HepG2 (cell line): Measurements from ENCODE around the gene CUTC. TPM values are rescaled to one million over a fixed set of nuclear protein-coding genes. Genes with fewer than 3 reads are reported as not detected.

Experiments used
- EHMT2 ChIP-seq: fragments of 200-600 bp; sonication (generic); IDR thresholded peaks from 2 replicates; pipeline ENCODE4 v1.7.0; 2017; ENCODE audit warnings: antibody characterized with exemption, low read depth, low read length, borderline replicate concordance
- FOXP1 ChIP-seq, 2 experiments: fragments of 450-650 bp in 1 of 2; IDR thresholded peaks; 2 replicates each; pipeline ENCODE4 v1.6.1; 2017 to 2018; ENCODE audit warnings: antibody characterized with exemption in 1 of 2
- HNF4G ChIP-seq, 2 experiments: sonication (generic) in 1 of 2; formaldehyde crosslinking in 1 of 2; IDR thresholded peaks; 2 replicates each; pipeline versions ENCODE4 v1.4.0 to v1.6.1; 2011 to 2020; ENCODE audit warnings: borderline replicate concordance in 2 of 2, low read depth in 2 of 2, mild to moderate bottlenecking in 2 of 2, low read length in 1 of 2, missing genetic modification reagents in 1 of 2, moderate library complexity in 1 of 2
- HOXA3 ChIP-seq: sonication (generic); formaldehyde crosslinking; IDR thresholded peaks from 2 replicates; pipeline ENCODE4 v1.5.0; 2020; ENCODE audit warnings: missing genetic modification reagents
- MED1 ChIP-seq: sonication (generic); formaldehyde crosslinking; IDR thresholded peaks from 2 replicates; pipeline ENCODE4 v1.4.0; 2020; ENCODE audit warnings: missing genetic modification reagents
- MEF2D ChIP-seq: sonication (generic); formaldehyde crosslinking; IDR thresholded peaks from 2 replicates; pipeline ENCODE4 v1.5.1; 2020; ENCODE audit warnings: mild to moderate bottlenecking, missing genetic modification reagents
- MIXL1 ChIP-seq: IDR thresholded peaks from 2 replicates; pipeline ENCODE4 v1.6.1; 2016
- NCOA2 ChIP-seq: sonication (generic); formaldehyde crosslinking; IDR thresholded peaks from 2 replicates; pipeline ENCODE4 v1.8.0; 2022; ENCODE audit warnings: inconsistent platforms
- POLR2A ChIP-seq, 2 experiments: IDR thresholded peaks; 2 replicates each; pipeline ENCODE4 v1.6.1; 2011; ENCODE audit warnings: low read depth in 2 of 2, low read length in 2 of 2, mild to moderate bottlenecking in 1 of 2, moderate library complexity in 1 of 2; ENCODE audit not compliant: insufficient read depth in 1 of 2
- SALL1 ChIP-seq: sonication (generic); formaldehyde crosslinking; IDR thresholded peaks from 2 replicates; pipeline ENCODE4 v1.8.0; 2022; ENCODE audit warnings: mild to moderate bottlenecking, missing genetic modification reagents
- SCMH1 ChIP-seq: sonication (generic); formaldehyde crosslinking; IDR thresholded peaks from 2 replicates; pipeline ENCODE4 v1.9.0; 2021; ENCODE audit warnings: missing genetic modification reagents, mild to moderate bottlenecking, borderline replicate concordance
- SOX6 ChIP-seq, 2 experiments: fragments of 450-650 bp in 1 of 2; sonication (generic) in 1 of 2; formaldehyde crosslinking in 1 of 2; IDR thresholded peaks; 2 replicates each; pipeline versions ENCODE4 v1.4.0 to v1.6.1; 2017 to 2020; ENCODE audit warnings: antibody characterized with exemption in 1 of 2, mild to moderate bottlenecking in 1 of 2, missing genetic modification reagents in 1 of 2
- polyA plus RNA-seq, 8 experiments: library from polyadenylated mRNA; depleted of rRNA in 3 of 8; stranded (reverse) in 7 of 8; unstranded in 1 of 8; fragments of >200 nt; fragmentation: Illumina TruSeq in 4 of 8; extraction: Trizol in 4 of 8; gene quantifications; 2 replicates each; pipeline versions ENCODE4 v1.2.1 to v1.2.3, GENCODE V29; 2011 to 2016; ENCODE audit warnings: low read depth in 4 of 8, missing spikeins in 1 of 8, mixed read lengths in 1 of 8; ENCODE audit not compliant: insufficient read depth in 1 of 8
- total RNA-seq, 5 experiments: library from RNA; depleted of rRNA; stranded (reverse); fragments of >200 nt; fragmentation: Illumina TruSeq; extraction: Trizol; gene quantifications; 2 replicates each; pipeline ENCODE4 v1.2.3, GENCODE V29; 2016; ENCODE audit warnings: low read depth in 1 of 5
- TF ChIP-seq, protein P1 (sequence below): sonication (generic); formaldehyde crosslinking; IDR thresholded peaks from 2 replicates; pipeline ENCODE4 v1.4.0; 2020; ENCODE audit warnings: missing genetic modification reagents
- TF ChIP-seq, protein P2 (sequence below): sonication (generic); formaldehyde crosslinking; IDR thresholded peaks from 2 replicates; pipeline ENCODE4 v1.4.0; 2020; ENCODE audit warnings: low read depth, missing genetic modification reagents
- TF ChIP-seq, protein P3 (sequence below): IDR thresholded peaks from 2 replicates; pipeline ENCODE4 v1.6.1; 2016; ENCODE audit warnings: low read depth, missing genetic modification reagents, missing compliant biosample characterization
- TF ChIP-seq, protein P4 (sequence below): sonication (generic); formaldehyde crosslinking; IDR thresholded peaks from 2 replicates; pipeline ENCODE4 v1.5.0; 2020; ENCODE audit warnings: missing genetic modification reagents

CUTC gene
- total and polyA plus RNA-seq, 2 of the 13 experiments (the other 11 are each of a cell fraction or from before 2014, with no cell fraction given): 22.3 to 25.8 TPM

DNA sequence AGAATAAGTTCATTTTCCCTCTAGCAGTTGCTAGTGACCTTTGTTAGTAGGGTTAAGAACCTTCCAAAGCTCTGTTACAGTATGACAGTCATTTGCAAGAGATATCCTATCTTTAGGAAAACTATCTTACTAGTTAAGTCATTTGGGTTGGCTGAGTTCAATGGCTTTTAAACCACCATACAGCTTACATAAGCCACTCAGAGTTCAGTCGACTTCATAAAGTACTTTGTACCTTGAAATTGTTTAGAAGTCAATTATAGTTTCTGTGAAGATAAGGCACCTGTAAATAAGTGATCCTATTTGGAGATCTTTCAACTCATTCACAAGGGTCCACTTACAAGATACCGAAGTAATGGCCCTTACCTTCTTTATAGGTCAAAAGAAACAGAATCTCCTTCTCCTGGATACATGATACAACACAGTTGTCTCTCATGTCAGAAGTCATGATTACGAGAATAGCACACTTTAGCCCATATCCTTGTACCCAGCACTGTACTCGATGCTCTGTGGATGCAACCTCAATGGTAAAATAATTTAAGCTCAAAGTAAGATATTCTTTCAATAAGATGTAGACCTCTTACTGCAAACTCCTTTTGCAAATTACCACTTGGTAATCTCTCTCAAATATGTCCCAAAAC lies 38.5 kb downstream of the CUTC start (continued):
- TF ChIP-seq, protein P1, sequence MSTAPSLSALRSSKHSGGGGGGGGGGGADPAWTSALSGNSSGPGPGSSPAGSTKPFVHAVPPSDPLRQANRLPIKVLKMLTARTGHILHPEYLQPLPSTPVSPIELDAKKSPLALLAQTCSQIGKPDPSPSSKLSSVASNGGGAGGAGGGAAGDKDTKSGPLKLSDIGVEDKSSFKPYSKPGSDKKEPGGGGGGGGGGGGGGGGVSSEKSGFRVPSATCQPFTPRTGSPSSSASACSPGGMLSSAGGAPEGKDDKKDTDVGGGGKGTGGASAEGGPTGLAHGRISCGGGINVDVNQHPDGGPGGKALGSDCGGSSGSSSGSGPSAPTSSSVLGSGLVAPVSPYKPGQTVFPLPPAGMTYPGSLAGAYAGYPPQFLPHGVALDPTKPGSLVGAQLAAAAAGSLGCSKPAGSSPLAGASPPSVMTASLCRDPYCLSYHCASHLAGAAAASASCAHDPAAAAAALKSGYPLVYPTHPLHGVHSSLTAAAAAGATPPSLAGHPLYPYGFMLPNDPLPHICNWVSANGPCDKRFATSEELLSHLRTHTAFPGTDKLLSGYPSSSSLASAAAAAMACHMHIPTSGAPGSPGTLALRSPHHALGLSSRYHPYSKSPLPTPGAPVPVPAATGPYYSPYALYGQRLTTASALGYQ (CRISPR knock-in tag): peak; percentile 73; the same call in 1 of the 2 replicates
- TF ChIP-seq POLR2A (IDR thresholded peaks at IDR 0.05; ENCODE audit: insufficient read depth in 1 of 2, low read depth in 2 of 2, low read length in 2 of 2) (no peak), SCMH1 (CRISPR knock-in tag) (no peak), HOXA3 (CRISPR knock-in tag) (0 out of 2 replicates have a peak, but pooled peaks have one; percentile 29), SOX6 (IDR thresholded peaks at IDR 0.05) (no peak), SOX6 (CRISPR knock-in tag; IDR thresholded peaks at IDR 0.05) (peak; percentile 74), NCOA2 (CRISPR knock-in tag) (peak; percentile 71), HNF4G (IDR thresholded peaks at IDR 0.05; ENCODE audit: borderline replicate concordance, low read depth, low read length) (peak; percentile 71), HNF4G (CRISPR knock-in tag; IDR thresholded peaks at IDR 0.05; ENCODE audit: borderline replicate concordance, low read depth) (no peak), EHMT2 (peak; percentile 46; the same call in 1 of the 2 replicates), FOXP1 (IDR thresholded peaks at IDR 0.05) (no peak), FOXP1 (CRISPR knock-in tag; IDR thresholded peaks at IDR 0.05) (peak; percentile 84), MED1 (CRISPR knock-in tag) (peak; percentile 86), SALL1 (CRISPR knock-in tag) (no peak), MIXL1 (CRISPR knock-in tag) (peak; percentile 93), MEF2D (CRISPR knock-in tag) (peak; percentile 77)
- TF ChIP-seq, protein P2, sequence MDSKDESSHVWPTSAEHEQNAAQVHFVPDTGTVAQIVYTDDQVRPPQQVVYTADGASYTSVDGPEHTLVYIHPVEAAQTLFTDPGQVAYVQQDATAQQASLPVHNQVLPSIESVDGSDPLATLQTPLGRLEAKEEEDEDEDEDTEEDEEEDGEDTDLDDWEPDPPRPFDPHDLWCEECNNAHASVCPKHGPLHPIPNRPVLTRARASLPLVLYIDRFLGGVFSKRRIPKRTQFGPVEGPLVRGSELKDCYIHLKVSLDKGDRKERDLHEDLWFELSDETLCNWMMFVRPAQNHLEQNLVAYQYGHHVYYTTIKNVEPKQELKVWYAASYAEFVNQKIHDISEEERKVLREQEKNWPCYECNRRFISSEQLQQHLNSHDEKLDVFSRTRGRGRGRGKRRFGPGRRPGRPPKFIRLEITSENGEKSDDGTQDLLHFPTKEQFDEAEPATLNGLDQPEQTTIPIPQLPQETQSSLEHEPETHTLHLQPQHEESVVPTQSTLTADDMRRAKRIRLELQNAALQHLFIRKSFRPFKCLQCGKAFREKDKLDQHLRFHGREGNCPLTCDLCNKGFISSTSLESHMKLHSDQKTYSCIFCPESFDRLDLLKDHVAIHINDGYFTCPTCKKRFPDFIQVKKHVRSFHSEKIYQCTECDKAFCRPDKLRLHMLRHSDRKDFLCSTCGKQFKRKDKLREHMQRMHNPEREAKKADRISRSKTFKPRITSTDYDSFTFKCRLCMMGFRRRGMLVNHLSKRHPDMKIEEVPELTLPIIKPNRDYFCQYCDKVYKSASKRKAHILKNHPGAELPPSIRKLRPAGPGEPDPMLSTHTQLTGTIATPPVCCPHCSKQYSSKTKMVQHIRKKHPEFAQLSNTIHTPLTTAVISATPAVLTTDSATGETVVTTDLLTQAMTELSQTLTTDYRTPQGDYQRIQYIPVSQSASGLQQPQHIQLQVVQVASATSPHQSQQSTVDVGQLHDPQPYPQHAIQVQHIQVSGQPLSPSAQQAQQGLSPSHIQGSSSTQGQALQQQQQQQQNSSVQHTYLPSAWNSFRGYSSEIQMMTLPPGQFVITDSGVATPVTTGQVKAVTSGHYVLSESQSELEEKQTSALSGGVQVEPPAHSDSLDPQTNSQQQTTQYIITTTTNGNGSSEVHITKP (CRISPR knock-in tag): no peak
- TF ChIP-seq, protein P3, sequence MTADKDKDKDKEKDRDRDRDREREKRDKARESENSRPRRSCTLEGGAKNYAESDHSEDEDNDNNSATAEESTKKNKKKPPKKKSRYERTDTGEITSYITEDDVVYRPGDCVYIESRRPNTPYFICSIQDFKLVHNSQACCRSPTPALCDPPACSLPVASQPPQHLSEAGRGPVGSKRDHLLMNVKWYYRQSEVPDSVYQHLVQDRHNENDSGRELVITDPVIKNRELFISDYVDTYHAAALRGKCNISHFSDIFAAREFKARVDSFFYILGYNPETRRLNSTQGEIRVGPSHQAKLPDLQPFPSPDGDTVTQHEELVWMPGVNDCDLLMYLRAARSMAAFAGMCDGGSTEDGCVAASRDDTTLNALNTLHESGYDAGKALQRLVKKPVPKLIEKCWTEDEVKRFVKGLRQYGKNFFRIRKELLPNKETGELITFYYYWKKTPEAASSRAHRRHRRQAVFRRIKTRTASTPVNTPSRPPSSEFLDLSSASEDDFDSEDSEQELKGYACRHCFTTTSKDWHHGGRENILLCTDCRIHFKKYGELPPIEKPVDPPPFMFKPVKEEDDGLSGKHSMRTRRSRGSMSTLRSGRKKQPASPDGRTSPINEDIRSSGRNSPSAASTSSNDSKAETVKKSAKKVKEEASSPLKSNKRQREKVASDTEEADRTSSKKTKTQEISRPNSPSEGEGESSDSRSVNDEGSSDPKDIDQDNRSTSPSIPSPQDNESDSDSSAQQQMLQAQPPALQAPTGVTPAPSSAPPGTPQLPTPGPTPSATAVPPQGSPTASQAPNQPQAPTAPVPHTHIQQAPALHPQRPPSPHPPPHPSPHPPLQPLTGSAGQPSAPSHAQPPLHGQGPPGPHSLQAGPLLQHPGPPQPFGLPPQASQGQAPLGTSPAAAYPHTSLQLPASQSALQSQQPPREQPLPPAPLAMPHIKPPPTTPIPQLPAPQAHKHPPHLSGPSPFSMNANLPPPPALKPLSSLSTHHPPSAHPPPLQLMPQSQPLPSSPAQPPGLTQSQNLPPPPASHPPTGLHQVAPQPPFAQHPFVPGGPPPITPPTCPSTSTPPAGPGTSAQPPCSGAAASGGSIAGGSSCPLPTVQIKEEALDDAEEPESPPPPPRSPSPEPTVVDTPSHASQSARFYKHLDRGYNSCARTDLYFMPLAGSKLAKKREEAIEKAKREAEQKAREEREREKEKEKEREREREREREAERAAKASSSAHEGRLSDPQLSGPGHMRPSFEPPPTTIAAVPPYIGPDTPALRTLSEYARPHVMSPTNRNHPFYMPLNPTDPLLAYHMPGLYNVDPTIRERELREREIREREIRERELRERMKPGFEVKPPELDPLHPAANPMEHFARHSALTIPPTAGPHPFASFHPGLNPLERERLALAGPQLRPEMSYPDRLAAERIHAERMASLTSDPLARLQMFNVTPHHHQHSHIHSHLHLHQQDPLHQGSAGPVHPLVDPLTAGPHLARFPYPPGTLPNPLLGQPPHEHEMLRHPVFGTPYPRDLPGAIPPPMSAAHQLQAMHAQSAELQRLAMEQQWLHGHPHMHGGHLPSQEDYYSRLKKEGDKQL (CRISPR knock-in tag): 0 out of 2 replicates have a peak, but pooled peaks have one; percentile 27
- TF ChIP-seq, protein P4, sequence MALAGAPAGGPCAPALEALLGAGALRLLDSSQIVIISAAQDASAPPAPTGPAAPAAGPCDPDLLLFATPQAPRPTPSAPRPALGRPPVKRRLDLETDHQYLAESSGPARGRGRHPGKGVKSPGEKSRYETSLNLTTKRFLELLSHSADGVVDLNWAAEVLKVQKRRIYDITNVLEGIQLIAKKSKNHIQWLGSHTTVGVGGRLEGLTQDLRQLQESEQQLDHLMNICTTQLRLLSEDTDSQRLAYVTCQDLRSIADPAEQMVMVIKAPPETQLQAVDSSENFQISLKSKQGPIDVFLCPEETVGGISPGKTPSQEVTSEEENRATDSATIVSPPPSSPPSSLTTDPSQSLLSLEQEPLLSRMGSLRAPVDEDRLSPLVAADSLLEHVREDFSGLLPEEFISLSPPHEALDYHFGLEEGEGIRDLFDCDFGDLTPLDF (CRISPR knock-in tag): peak; percentile 39; the same call in 1 of the 2 replicates
